IMR-90 (cell line): ENCODE results near the gene MEGF6. TPM values are rescaled to one million over a fixed set of nuclear protein-coding genes. Genes with fewer than 3 reads are reported as not detected.

Source experiments
- ATAC-seq: fragments of 200-7000 bp; cut with Tn5 transposase; 2 replicates; pipeline ENCODE4 v1.9.1; 2020; ENCODE audit warnings: low read depth, mild to moderate bottlenecking, moderate library complexity
- BruUV-seq: library from RNA; stranded (reverse); fragments of 400-500 nt; replicated peaks from 2 replicates; lab custom pipeline; 2021; lab: Mats Ljungman, UMichigan
- CTCF ChIA-PET: fragments of 300-600 bp; formaldehyde crosslinking; extraction: SDS; loops from one replicate; lab custom pipeline; 2021; ENCODE audit warnings: antibody characterized with exemption; lab: Yijun Ruan, JAX
- POLR2A ChIA-PET: fragments of 300-600 bp; sonication (Branson Sonifier 250); formaldehyde crosslinking; loops from one replicate; lab custom pipeline; 2022; ENCODE audit warnings: antibody characterized with exemption; ENCODE audit not compliant: unreplicated experiment; lab: Charles Lee
- DNase-seq: peaks from one replicate; pipeline ENCODE4 v3.0.0; 2013
- H2AFZ ChIP-seq: replicated peaks from 2 replicates; pipeline ENCODE3; 2013; ENCODE audit warnings: low read length, mild to moderate bottlenecking; ENCODE audit not compliant: poor library complexity
- H2AK5ac ChIP-seq: 2 replicates; pipeline ENCODE4 v1.6.1; 2013; ENCODE audit warnings: low read depth, low read length, inconsistent platforms
- H2AK9ac ChIP-seq: replicated peaks from 2 replicates; pipeline ENCODE3; 2013; ENCODE audit warnings: mild to moderate bottlenecking, low read depth, low read length, moderate library complexity; ENCODE audit not compliant: poor library complexity
- H2BK120ac ChIP-seq: 2 replicates; pipeline ENCODE4 v1.6.1; 2013; ENCODE audit warnings: low read depth, low read length, inconsistent platforms
- H2BK15ac ChIP-seq: 3 replicates; pipeline ENCODE4 v1.6.1; 2013; ENCODE audit warnings: low read depth, low read length, inconsistent platforms
- H2BK20ac ChIP-seq: 2 replicates; pipeline ENCODE4 v1.6.1; 2013; ENCODE audit warnings: low read depth, mild to moderate bottlenecking, inconsistent platforms, low read length, moderate library complexity
- H2BK5ac ChIP-seq: 2 replicates; pipeline ENCODE4 v1.6.1; 2013; ENCODE audit warnings: mild to moderate bottlenecking, low read depth, low read length, inconsistent platforms; ENCODE audit not compliant: poor library complexity, severe bottlenecking
- H3K14ac ChIP-seq: replicated peaks from 2 replicates; pipeline ENCODE4 v1.6.1; 2013; ENCODE audit warnings: low read depth, low read length, inconsistent platforms
- H3K18ac ChIP-seq: 2 replicates; pipeline ENCODE4 v1.6.1; 2013; ENCODE audit warnings: low read depth, low read length, control low read depth
- H3K23ac ChIP-seq: 2 replicates; pipeline ENCODE4 v1.6.1; 2013; ENCODE audit warnings: low read depth, low read length, inconsistent platforms
- H3K27ac ChIP-seq: 2 replicates; pipeline ENCODE4 v1.5.1; 2013; ENCODE audit warnings: mild to moderate bottlenecking, control low read depth, low read length; ENCODE audit not compliant: insufficient read depth
- H3K27me3 ChIP-seq: 2 replicates; pipeline ENCODE4 v1.6.1; 2013; ENCODE audit warnings: low read length; ENCODE audit not compliant: control insufficient read depth, insufficient read depth
- H3K36me3 ChIP-seq: 2 replicates; pipeline ENCODE4 v1.6.1; 2013; ENCODE audit warnings: low read length, mixed read lengths; ENCODE audit not compliant: control insufficient read depth, insufficient read depth
- H3K4ac ChIP-seq: 2 replicates; pipeline ENCODE4 v1.6.1; 2013; ENCODE audit warnings: low read depth, low read length, inconsistent platforms
- H3K4me1 ChIP-seq: 2 replicates; pipeline ENCODE4 v1.6.1; 2013; ENCODE audit warnings: low read length, mixed read lengths; ENCODE audit not compliant: control insufficient read depth, insufficient read depth
- H3K4me2 ChIP-seq: 2 replicates; pipeline ENCODE4 v1.6.1; 2013; ENCODE audit warnings: low read depth, mild to moderate bottlenecking, control low read depth, low read length, moderate library complexity
- H3K4me3 ChIP-seq: 2 replicates; pipeline ENCODE4 v1.5.1; 2013; ENCODE audit warnings: low read depth, mild to moderate bottlenecking, control low read depth, low read length, moderate library complexity; ENCODE audit not compliant: insufficient read depth
- H3K56ac ChIP-seq: 2 replicates; pipeline ENCODE4 v1.6.1; 2013; ENCODE audit warnings: low read length, inconsistent platforms; ENCODE audit not compliant: insufficient read depth; ENCODE audit errors: extremely low read depth
- H3K79me1 ChIP-seq, 2 experiments: 2 replicates each; pipeline ENCODE4 v1.6.1; 2013; ENCODE audit warnings: low read length in 2 of 2, inconsistent platforms in 1 of 2, low read depth in 1 of 2
- H3K9ac ChIP-seq: 2 replicates; pipeline ENCODE4 v1.6.1; 2013; ENCODE audit warnings: low read depth, low read length, control low read depth
- H3K9me1 ChIP-seq: 2 replicates; pipeline ENCODE4 v1.6.1; 2013; ENCODE audit warnings: low read length, inconsistent platforms; ENCODE audit not compliant: insufficient read depth
- H3K9me3 ChIP-seq: 2 replicates; pipeline ENCODE4 v1.6.1; 2013; ENCODE audit warnings: low read length; ENCODE audit not compliant: control insufficient read depth, insufficient read depth
- H4K20me1 ChIP-seq: 2 replicates; pipeline ENCODE4 v1.6.1; 2013; ENCODE audit warnings: low read length, inconsistent platforms; ENCODE audit not compliant: insufficient read depth
- H4K5ac ChIP-seq: 2 replicates; pipeline ENCODE4 v1.6.1; 2013; ENCODE audit warnings: mild to moderate bottlenecking, low read depth, low read length, control low read depth
- H4K8ac ChIP-seq, 2 experiments: 2 replicates each; pipeline ENCODE4 v1.6.1; 2013; ENCODE audit warnings: low read depth in 2 of 2, low read length in 2 of 2, control low read depth in 1 of 2, inconsistent platforms in 1 of 2
- H4K91ac ChIP-seq: 2 replicates; pipeline ENCODE4 v1.6.1; 2013; ENCODE audit warnings: low read depth, low read length, inconsistent platforms; ENCODE audit not compliant: insufficient read depth
- BHLHE40 ChIP-seq: fragments of 150-350 bp; IDR thresholded peaks from 2 replicates; pipeline ENCODE4 v1.6.1; 2016; ENCODE audit warnings: mild to moderate bottlenecking, low read depth, low read length
- CEBPB ChIP-seq: IDR thresholded peaks from 2 replicates; pipeline ENCODE4 v1.6.1; 2012; ENCODE audit warnings: low read depth, low read length, improper control_type of control experiment
- CHD1 ChIP-seq: IDR thresholded peaks from 2 replicates; pipeline ENCODE4 v1.6.1; 2012; ENCODE audit warnings: low read depth, low read length, improper control_type of control experiment
- CTCF ChIP-seq: conservative IDR thresholded peaks from 2 replicates; pipeline ENCODE4 v1.5.1; 2012; ENCODE audit warnings: mild to moderate bottlenecking, low read depth, low read length, improper control_type of control experiment
- FOS ChIP-seq: fragments of 150-350 bp; IDR thresholded peaks from 2 replicates; pipeline ENCODE4 v1.6.1; 2016; ENCODE audit warnings: low read depth, low read length
- MAFK ChIP-seq: IDR thresholded peaks from 2 replicates; pipeline ENCODE4 v1.6.1; 2012; ENCODE audit warnings: low read depth, low read length, improper control_type of control experiment
- MXI1 ChIP-seq: IDR thresholded peaks from 2 replicates; pipeline ENCODE4 v1.6.1; 2012; ENCODE audit warnings: low read depth, mild to moderate bottlenecking, low read length, moderate library complexity, borderline replicate concordance
- NFE2L2 ChIP-seq: fragments of 150-350 bp; IDR thresholded peaks from 2 replicates; pipeline ENCODE4 v1.6.1; 2016; ENCODE audit warnings: low read depth, mild to moderate bottlenecking, low read length
- POLR2A ChIP-seq: IDR thresholded peaks from 2 replicates; pipeline ENCODE4 v1.6.1; 2012; ENCODE audit warnings: mild to moderate bottlenecking, low read depth, low read length
- RAD21 ChIP-seq: IDR thresholded peaks from 2 replicates; pipeline ENCODE4 v1.6.1; 2012; ENCODE audit warnings: low read length, improper control_type of control experiment
- RFX5 ChIP-seq: IDR thresholded peaks from 2 replicates; pipeline ENCODE4 v1.8.0; 2012; ENCODE audit warnings: low read depth, mild to moderate bottlenecking, low read length, moderate library complexity
- SMC3 ChIP-seq: fragments of 150-350 bp; IDR thresholded peaks from 2 replicates; pipeline ENCODE4 v1.6.1; 2016; ENCODE audit warnings: low read depth, mild to moderate bottlenecking, antibody characterized with exemption, low read length, moderate library complexity
- WGBS, 2 experiments: methylation state at CpG; one replicate each; pipeline versions ENCODE4 v1.1.5 to v1.1.7; 2013; ENCODE audit warnings: missing lambda C conversion rate in 2 of 2; ENCODE audit not compliant: insufficient read length in 1 of 2; ENCODE audit errors: extremely low coverage in 2 of 2; 5-methylcytosine and 5-hydroxymethylcytosine counted together
- dilution Hi-C: fragments of 300-500 bp; cut with HindIII; formaldehyde crosslinking; loops from one replicate; pipeline ENCODE4 v1.14.3; 2018; ENCODE audit warnings: low sequenced_read_pairs; ENCODE audit not compliant: unreplicated experiment
- in situ Hi-C: fragments of 300-500 bp; cut with MboI; formaldehyde crosslinking; loops from 3 replicates; pipeline ENCODE4 v1.14.3; 2019; ENCODE audit warnings: low sequenced_read_pairs, inconsistent platforms, mixed read lengths
- intact Hi-C: fragments of 100-400 bp; cut with micrococcal nuclease; formaldehyde crosslinking; loops from 2 replicates; pipeline ENCODE4 v1.10.0; 2022
- polyA plus RNA-seq, 3 experiments: library from polyadenylated mRNA; depleted of rRNA; stranded (reverse); fragments of >200 nt; gene quantifications; 2 replicates each; pipeline ENCODE4 v1.2.3, GENCODE V29; 2012; ENCODE audit warnings: low replicate concordance in 1 of 3
- total RNA-seq: library from RNA; depleted of rRNA; stranded (reverse); fragments of >200 nt; gene quantifications from 2 replicates; pipeline ENCODE4 v1.2.3, GENCODE V29; 2012
- TF ChIP-seq, protein P1 (sequence below): fragments of 150-350 bp; IDR thresholded peaks from 2 replicates; pipeline ENCODE4 v1.6.1; 2017; ENCODE audit warnings: mild to moderate bottlenecking, antibody characterized with exemption, low read length, low read depth

The MEGF6 gene
- total and polyA plus RNA-seq, 2 of the 4 experiments (the other 2 are of a cell fraction), result 0.72 to 4.1 TPM

- in situ Hi-C loops, result no loop called here
- Histone ChIP-seq H3K27ac (no peak overlapping the region), H3K9me3 (no peaks in the 10 kb centered on the region), H3K27me3 (no peaks in the 10 kb centered on the region; the same call in 1 of the 2 replicates), H2BK120ac (no peak overlapping the region), H3K56ac (no peak overlapping the region), H3K4ac (no peak overlapping the region), H3K36me3 (no peaks in the 10 kb centered on the region), H4K8ac (no peak overlapping the region), H4K5ac (no peak overlapping the region), H3K23ac (no peak overlapping the region), H3K9me1 (no peaks in the 10 kb centered on the region), H3K79me1 (no peaks in the 10 kb centered on the region), H2AFZ (peak overlapping the region; percentile 58), H2BK15ac (no peak overlapping the region), H4K20me1 (no peaks in the 10 kb centered on the region; the same call in 1 of the 2 replicates), H2AK5ac (no peak overlapping the region), H2BK20ac (no peak overlapping the region), H3K4me2 (no peak overlapping the region), H3K14ac (no peak overlapping the region), H2BK5ac (no peak overlapping the region), H3K9ac (no peak overlapping the region), H2AK9ac (no peak overlapping the region), H3K4me3 (no peak overlapping the region), H4K91ac (no peak overlapping the region), H3K18ac (no peak overlapping the region), H3K4me1 (no peaks in the 10 kb centered on the region)
- intact Hi-C loops, result no loop called here
- CTCF ChIA-PET, result no interaction called here
- dilution Hi-C loops, result no loop called here
- ATAC-seq (no peak), DNase-seq (no peak)
- BruUV-seq, result no TSS peak
- WGBS, 2 experiments, result 86% methylated on average over 7 of the region's 33 CpGs; no CpG with 5 or more reads in 1 of the 2 experiments
- TF ChIP-seq BHLHE40, result no peak
- no peak for TF ChIP-seq CEBPB
- no peak for TF ChIP-seq CHD1
- TF ChIP-seq NFE2L2, result no peak
- no peak for TF ChIP-seq POLR2A
- TF ChIP-seq MAFK, result no peak
- no peak for TF ChIP-seq CTCF
- no peak for TF ChIP-seq FOS
- TF ChIP-seq MXI1, result no peak
- no peak for TF ChIP-seq RFX5
- TF ChIP-seq, protein P1, sequence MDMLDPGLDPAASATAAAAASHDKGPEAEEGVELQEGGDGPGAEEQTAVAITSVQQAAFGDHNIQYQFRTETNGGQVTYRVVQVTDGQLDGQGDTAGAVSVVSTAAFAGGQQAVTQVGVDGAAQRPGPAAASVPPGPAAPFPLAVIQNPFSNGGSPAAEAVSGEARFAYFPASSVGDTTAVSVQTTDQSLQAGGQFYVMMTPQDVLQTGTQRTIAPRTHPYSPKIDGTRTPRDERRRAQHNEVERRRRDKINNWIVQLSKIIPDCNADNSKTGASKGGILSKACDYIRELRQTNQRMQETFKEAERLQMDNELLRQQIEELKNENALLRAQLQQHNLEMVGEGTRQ, result no peak
- TF ChIP-seq RAD21, result no peak
- no peak for TF ChIP-seq SMC3
- POLR2A ChIA-PET, result no interaction called here
These were observed 20.1 kb downstream of the MEGF6 start for GRCh38 chr1:3590951-3591865.
